Superior temporal gyrus (tissue), 1 donor: ENCODE measurements around the gene STX11.
"Not testable (repeated sequence)": the region's sequence is repeated elsewhere in the genome, so short reads cannot be mapped to it uniquely, and the experiment has no call there.

Experiments
- DNase-seq: peaks from one replicate; pipeline ENCODE4 v3.0.0-alpha.2; 2016; ENCODE audit errors: extremely low spot score

Gene STX11

DNA sequence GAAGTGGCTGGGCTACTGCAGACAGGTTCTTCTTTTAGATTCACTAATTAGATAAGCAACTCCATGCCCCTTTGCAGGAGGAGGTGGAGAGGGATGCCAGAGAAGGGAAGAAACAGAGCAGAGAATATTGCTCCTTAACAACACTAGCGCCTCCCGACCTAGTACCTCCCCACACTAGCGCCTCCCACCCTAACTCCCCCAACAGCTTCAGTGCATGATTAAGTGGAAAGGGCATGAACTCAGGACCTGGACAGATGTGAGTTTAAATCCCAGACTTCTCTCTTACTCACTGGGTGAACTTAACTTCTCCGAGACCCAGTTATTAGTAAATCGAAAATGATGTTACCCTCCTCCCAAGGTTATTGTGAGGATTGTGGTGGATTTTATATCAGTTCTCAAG is 25.7 kb downstream of the STX11 start:
- no peak for DNase-seq

DNA sequence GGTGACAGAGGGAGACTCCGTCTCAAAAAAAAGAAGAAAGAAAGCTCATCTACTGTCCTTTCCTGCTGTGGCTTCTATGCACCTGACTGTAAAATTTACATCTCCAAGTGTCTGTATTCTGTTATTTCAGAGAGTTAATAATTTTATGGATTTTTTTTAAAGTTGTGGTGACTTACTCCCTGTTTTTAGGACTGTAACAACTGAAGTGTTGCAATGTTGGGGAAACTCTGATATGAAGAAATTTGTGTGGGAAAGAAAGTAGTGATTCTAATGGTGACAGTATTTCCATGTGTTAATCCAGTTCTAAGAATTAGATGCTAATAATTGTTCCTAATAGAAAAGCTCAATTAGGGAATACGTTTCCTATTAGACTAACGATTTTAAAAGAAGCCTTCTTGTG is 27.4 kb downstream of the STX11 start:
- DNase-seq = no peak

DNA sequence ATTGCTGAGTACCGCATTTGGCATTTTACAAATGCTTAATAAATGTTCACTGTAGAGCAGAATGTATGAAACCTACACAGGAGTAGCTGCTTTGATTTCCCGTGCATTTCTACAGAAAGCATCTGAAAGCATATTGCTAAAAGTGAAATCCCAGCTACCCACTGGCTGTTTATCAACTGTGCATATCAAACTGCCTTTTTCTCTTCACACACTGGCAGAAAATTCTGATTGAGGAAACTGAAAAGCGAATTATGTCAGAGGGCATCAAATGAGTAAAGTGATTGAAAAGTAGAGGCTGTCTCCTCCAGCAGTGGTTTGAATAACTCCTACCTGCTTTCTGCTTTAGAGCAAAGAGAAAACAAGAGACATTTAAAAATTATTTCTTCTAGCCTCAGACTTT is 28.0 kb downstream of the STX11 start:
- DNase-seq = no peak

DNA sequence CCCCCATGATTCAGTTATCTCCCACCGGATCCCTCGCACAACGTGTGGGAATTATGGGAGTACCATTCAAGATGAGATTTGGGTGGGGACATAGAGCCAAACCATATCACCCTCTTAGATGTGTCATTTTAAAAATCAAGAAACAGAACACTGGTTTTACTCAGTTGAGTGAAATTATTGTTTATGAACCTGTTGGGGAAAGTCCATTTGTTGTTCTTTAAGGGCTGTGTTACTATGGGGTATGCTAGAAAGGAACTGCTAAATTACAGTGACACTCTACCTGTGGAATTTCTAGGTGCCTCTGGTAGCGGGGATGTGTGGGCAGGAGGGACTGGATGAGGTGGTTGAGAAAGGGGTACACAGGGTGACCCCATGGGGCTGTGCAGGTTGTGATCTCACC is 28.9 kb downstream of the STX11 start:
- no peak for DNase-seq

DNA sequence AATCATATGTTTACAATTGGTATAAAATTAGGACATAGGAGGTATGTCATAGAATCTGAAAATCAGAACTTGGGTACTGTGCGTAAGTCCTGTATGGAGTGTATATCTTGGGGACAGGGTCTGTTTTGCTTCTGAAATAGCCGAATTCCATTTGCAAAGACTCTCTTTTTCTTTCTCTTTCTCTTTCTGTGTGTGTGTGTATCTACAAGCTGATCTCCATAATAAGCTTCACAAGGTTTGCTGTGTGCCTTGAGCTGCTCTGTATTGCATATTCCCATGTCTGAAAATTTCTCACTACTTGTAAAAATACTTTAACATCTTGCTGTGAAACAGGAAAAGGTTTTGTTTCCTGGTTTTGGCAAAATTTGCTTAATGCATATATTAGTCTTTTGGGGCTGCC is 29.5 kb downstream of the STX11 start:
- DNase-seq = no peak

DNA sequence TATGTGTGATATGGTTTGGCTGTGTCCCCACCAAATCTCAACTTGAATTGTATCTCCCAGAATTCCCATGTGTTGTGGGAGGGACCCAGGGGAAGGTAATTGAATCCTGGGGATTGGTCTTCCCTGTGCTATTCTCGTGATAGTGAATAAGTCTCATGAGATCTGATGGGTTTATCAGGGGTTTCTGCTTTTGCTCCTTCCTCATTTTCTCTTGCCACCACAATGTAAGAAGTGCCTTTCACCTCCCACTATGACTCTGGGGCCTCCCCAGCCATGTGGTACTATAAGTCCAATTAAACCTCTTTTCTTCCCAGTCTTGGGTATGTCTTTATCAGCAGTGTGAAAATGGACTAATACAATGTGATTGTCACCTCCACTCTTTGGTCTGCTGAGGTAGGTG is 30.0 kb downstream of the STX11 start:
- not testable (repeated sequence) for DNase-seq

DNA sequence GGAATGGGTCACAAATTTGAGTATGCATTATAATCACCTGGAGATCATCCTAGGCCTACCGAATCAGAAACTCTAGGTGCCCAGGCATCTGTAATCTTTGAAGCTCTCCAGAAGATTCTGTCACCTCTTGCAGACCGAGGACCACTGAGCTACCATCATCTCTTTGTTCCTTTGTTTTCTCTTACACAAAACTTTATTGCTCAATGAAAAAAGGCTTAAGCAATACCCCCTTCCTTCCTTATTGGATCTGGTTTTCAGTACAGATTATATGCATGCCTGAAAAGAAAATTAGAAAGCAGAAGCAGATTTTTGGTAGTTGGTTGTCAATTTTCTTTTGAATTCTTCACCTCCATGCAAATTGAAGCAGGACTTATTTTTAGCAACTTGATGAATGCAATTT is 31.3 kb downstream of the STX11 start:
- DNase-seq = no peak

DNA sequence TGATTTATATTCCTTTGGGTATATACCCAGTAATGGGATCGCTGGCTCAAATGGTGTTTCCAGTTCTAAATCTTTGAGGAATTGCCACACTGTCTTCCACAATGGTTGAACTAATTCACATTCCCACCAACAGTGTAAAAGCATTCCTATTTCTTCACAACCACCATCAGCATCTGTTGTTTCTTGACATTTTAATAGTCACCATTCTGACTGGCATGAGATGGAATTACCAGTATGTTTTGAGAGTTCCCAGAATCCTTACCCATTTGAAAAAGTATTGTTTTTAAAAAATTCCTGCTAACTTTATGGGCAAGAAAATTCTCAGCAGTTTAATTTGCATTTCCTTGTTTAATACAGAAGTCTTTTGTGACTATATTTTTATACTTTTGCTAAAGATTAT is 33.9 kb downstream of the STX11 start:
- DNase-seq = not testable (repeated sequence)

DNA sequence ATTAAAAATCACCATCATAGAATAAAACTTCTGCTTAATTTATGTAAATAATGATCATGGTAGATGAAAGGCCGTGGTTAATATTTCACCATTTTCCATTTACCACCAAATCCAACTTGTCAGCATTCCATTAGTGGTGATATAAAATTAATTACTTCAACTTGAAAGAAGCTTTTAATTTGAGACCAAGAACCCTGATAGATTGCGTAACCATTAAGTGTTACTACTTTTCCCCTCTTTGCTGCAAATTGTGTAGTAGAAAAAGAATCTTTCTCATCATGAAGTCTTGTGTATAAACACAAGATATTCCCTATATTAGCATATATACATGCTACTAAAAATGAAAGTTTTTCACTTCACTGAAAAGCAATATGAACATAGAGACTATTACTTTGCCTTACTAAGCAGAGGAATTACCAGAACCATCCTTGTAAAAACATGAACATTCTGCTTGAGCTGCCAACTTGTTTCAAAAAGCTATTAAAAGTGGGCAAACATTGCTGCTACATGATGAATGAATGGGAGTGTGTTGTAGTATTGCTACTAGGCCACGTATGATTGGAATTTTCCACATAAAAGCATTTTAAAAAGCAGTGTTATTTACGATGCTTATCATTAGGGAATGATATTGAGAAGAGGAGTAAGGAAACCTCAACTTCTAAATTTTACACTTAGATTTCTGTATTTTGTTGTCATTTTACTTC is 35.0 kb downstream of the STX11 start:
- DNase-seq = no peak

DNA sequence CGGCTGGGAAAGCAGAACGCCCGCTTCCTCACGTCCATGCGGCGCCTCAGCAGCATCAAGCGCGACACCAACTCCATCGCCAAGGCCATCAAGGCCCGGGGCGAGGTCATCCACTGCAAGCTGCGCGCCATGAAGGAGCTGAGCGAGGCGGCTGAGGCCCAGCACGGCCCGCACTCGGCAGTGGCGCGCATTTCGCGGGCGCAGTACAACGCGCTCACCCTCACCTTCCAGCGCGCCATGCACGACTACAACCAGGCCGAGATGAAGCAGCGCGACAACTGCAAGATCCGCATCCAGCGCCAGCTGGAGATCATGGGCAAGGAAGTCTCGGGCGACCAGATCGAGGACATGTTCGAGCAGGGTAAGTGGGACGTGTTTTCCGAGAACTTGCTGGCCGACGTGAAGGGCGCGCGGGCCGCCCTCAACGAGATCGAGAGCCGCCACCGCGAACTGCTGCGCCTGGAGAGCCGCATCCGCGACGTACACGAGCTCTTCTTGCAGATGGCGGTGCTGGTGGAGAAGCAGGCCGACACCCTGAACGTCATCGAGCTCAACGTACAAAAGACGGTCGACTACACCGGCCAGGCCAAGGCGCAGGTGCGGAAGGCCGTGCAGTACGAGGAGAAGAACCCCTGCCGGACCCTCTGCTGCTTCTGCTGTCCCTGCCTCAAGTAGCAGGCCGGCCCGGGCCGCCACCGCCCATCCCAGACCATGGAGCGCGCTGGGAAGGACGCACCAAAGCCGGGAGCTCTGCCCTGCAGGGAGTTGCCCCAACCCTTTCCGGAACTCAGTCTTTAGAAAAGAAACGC is 36.7 kb downstream of the STX11 start:
- no peak for DNase-seq

DNA sequence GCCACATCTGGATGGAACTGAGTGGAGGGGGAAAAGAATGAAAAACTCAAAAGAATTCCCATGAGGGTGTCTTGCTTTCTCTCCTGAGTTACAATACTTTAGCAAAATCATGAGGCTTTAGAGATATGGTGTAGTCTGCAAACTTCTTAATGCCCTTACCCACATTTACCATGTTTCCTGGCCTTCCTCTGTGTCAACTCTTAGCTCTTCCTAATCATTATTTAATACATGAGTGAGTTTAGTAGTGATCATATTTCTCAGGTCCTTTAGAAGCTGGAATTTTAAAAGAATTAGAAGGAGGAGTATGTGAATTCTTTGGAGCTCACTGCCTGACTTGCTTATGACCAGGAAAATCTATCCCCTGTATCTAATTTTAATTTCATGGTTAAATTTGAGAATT is 39.0 kb downstream of the STX11 start:
- DNase-seq = no peak

DNA sequence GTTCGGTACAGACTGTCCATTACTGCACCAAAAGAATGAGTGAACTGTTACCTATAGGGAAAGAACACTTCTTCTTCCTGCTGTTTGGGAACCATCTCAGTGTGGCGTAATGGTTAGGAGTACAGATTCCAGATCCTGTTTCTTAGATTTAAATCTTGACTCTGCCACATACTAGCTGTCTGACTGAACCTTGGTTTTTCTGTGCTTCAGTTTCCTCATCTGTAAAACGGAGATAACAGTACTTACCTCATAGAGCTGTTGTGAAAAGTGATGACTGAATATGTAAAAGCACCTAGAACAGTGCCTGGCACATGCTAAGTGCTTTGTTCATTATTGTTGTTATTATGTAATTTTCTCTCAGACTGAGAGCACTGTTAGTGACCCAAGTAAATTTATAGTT is 39.8 kb downstream of the STX11 start:
- DNase-seq = no peak

DNA sequence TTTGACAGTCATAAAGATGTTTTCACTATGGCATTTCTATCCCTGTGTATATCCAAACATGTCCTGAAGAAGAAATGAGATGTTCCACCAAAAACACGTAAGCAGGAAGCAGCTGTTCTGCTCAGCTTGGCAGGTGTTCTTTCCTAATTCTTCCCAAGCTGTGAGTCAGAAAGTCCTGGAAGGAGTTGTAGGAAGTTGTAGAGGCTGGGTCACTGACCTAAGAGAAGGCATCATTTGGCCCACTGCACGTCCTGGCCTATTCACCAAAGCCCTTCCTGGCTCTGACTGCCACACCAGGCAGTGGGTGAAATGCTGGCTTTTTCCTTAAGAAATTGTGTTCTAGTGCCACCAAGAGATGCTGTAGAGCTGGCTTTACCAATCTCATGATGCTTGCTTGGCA is 40.3 kb downstream of the STX11 start:
- no peak for DNase-seq

DNA sequence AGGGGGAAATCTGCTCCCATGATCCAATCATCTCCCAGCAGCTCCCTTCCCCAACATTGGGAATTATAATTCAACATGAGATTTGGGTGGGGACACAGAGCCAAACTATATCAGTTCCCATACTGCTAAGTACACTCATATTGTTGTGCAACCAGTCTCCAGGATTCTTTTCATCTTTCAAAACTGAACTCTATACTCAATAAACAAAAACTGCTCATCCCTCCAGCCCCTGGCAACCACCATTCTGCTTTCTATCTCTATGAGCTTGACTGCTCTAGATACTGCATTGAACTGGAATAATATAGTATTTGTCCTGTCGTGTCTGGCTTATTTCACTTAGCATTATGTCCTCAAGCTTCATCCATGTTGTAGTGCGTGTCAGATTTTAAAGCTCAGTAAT is 42.9 kb downstream of the STX11 start:
- DNase-seq = no peak

DNA sequence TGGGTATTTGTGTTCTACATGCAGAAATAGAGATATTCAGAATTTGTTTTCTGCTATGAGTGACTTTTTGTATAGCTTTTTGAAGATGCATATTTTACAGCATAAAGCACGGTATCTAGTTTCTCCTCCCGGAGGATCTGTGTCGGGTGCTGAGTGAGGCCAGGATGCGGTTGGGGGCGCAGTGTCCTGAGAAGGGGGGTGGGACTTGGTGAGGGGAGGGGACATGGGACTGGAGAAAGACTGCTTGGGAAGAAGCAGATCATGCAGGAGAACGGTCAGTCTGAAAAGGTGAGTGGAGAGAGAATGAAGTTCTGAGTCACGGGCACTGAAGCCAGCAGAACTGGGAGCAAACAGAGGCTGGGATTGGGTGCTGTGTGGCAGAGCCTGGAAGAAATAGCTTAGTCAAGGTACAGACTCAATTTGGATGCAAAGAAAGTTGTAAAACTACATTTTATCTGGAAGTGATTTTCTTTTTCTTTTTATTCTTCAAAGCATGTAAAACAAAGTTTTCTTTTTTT is 44.0 kb downstream of the STX11 start:
- DNase-seq = no peak

DNA sequence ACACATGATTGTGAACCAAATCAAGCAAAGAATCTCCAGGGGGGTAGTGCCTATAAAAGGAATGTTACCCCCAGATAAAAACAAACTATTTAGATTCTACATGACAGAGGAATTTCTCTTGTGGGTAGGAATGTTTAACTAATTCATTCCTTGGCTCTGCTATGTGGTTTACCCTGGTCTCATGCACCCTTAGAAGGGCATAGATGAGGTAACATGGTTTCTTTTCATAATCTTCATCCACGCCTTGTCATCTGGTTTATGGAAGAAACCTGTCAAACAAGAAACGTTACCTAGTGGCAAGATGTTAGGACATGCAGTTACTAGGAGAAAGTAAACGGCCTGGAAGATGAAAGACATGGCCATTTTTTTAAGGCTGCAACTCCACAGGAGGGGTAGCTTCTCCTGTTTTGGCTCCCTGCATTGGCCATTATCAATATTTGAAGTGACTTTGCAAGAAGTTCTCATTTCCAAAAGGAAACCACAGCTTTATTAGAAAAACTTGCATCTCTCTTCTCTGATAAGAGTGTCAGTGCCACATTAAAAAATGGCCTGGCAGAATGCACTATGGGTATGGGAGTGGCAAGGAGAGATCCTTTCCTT is 45.5 kb downstream of the STX11 start:
- DNase-seq = no peak

DNA sequence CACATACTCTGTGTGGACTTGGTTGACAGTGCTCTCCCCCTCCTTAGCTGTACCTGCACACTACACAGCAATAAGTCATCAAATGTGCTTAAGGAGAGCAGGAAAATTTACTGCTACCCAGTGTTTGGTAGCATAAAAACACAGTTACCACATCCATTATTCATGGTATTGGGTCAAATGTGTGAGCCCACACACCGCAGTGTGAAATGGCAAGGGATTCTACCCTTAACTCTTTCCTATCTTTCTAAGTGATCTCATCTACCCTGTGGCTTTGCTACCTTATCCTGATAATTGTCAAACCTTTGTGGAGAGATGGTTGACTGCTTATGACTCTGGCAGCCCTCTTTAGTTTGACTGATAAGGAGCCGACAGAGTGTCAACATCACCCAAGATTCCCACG is 47.6 kb downstream of the STX11 start:
- DNase-seq = no peak

DNA sequence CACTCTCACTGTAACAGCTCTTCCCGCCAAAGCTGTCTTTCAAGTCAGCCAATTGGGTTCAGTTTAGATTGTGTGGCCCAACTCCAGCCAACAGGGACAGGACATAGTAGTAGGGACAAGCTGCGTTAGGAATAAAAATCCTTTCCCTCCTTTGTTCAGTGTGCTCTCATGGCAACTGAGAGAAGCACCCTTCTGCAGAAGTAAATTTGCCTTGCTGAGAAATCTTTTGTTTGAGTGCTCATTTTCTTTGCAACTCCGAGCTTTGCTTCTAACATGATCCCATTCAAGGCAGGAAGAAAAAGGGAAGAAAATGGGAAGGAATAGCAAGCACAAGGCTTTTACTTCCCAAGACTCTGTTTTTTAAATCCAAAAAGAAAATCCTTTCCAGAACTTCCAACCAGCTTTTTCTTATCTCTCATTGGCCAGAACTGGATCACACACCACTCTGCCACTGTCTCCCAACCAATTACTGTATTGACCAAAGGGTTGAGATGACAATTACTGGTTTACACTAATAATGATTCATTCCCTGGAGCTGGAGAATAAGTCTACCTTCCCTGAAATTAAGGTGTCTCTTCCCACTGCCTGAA is 52.7 kb downstream of the STX11 start:
- DNase-seq = no peak

DNA sequence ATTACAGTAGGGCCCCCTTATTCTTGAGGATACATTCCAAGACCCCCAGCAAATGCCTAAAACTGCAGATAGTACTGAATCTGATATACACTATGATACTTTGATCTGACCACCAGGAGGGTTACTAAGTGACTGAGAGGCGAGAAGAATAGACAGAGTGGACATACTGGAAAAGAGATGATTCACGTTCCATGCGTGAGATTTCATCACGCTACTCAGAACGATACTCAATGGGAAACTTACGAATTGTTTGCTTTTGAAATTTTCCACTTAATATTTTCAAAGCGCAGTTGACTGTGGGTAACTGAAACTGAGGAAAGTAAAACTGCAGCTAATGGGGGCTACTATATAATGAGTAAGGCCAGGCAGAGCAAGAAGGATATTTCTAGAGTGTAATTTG is 60.8 kb downstream of the STX11 start:
- no peak for DNase-seq

DNA sequence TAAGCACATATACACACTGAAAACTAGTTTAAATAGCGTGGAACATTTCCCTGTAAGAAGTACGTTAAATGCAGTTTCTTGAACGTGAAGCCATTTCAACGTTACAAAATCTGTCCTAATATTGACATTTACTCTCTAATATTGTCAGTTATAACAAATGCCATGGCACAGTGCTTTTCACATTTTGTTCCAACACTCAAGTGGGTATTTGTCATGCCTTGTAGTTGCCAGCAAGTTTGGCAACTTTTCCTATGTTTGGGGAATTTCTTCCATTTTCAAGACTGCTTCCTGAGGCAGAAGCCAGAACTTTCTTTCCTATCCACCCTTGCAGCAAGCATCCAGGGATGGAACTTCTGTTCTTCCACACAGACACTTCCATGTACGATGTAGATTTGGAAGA is 63.0 kb downstream of the STX11 start:
- DNase-seq = no peak

DNA sequence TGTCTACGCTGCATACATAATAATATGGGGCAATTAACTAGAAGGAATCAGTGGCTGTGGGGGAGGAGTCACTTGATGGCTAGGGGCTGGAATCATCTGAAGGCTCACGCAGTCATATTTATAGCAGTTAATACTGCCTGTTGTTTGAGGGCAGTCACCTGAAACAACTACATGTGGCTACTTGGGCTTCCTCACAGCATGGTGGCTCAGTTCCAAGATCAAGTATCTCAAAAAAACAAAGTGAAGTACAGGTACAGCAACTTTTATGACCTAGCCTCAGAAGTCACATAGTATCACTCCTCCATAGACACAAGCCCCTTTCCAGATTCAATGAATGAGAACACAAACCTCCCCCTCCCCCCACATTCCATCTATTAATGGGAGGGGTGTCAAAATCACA is 63.7 kb downstream of the STX11 start:
- DNase-seq = no peak

DNA sequence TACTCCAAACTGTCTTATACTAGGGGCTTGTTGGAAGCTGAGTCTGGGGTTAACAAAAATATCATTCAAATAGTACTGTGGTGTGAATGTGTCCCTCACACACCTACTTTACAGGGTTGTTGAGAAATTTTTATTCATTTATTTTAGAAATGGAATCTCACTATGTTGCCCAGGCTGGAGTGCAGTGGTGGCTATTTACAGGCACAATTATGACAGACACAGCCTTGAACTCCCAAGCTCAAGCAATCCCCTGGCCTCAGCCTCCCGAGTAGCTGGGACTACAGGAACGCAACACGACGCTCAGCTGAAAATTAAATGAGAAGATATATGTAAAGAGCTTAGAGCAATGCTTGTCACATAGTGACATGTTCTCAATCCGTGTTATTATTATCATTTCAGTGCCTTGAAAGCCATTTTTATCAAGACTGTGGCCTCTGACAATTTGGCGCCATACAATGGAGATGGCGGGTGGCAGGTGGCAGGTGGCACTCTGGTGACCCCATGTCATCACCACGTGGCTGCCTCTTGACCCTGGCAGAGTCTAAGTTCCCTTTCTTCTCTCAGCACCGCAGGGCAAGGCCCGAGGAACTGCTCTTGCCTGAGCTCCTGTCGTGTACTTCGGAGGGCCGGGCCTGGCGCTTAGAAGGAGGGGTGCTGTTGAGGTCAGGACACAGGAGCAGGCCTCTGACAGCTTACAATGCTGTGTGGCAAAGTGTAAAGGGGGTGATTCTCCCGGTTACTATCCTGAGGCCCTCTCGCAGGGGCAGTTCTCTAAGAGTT is 64.5 kb downstream of the STX11 start:
- no peak for DNase-seq
